HepG2 (cell line): ENCODE measurements around the gene NPW. TPM values are rescaled to one million over a fixed set of nuclear protein-coding genes. Genes with fewer than 3 reads are reported as not detected.

Source experiments
- ATAC-seq: fragments of 200-7000 bp; cut with Tn5 transposase; 3 replicates; pipeline ENCODE4 v1.9.1; 2020; ENCODE audit warnings: mild to moderate bottlenecking, moderate library complexity
- BruUV-seq: library from RNA; stranded (reverse); fragments of 400-500 nt; replicated peaks from 2 replicates; lab custom pipeline; 2021; lab: Mats Ljungman, UMichigan
- CTCF ChIA-PET: fragments of 300-600 bp; formaldehyde crosslinking; extraction: SDS; loops from one replicate; lab custom pipeline; 2021; ENCODE audit warnings: low total read pairs, inconsistent platforms, low intra/inter-chr PET ratio; lab: Yijun Ruan, JAX
- POLR2A ChIA-PET: fragments of 350-600 bp; sonication (Branson Sonifier 250); formaldehyde crosslinking; loops from one replicate; lab custom pipeline; 2020; ENCODE audit warnings: antibody characterized with exemption, inconsistent platforms; lab: Yijun Ruan, JAX
- DNase-seq: peaks from one replicate; pipeline ENCODE4 v3.0.0-alpha.2; 2015; ENCODE audit warnings: low spot score
- FAIRE-seq: peaks from 3 replicates; lab custom pipeline; 2011; peaks lifted over from hg19 to GRCh38; lab: Jason Lieb, UNC
- H2AFZ ChIP-seq: one replicate; pipeline ENCODE4 v1.6.1; 2011; ENCODE audit warnings: low read length, inconsistent platforms
- H3K27ac ChIP-seq: fragments of 300-600 bp; 3 replicates; pipeline ENCODE4 v1.8.0; 2011; ENCODE audit warnings: mixed run types, mild to moderate bottlenecking, mixed read lengths, low read length, inconsistent platforms; ENCODE audit not compliant: insufficient read depth; ENCODE audit errors: extremely low read length
- H3K27me3 ChIP-seq, 2 experiments: fragments of 200-600 bp in 1 of 2; 2 replicates in 1 of 2; 3 replicates in 1 of 2; pipeline versions ENCODE4 v1.6.0 to v1.8.0; 2011; ENCODE audit warnings: low read length in 2 of 2, mild to moderate bottlenecking in 2 of 2, moderate library complexity in 2 of 2, inconsistent platforms in 1 of 2; ENCODE audit not compliant: insufficient read depth in 2 of 2, control insufficient read depth in 1 of 2
- H3K36me3 ChIP-seq, 2 experiments: fragments of 200-600 bp in 1 of 2; replicated peaks in 1 of 2; 2 replicates in 1 of 2; 3 replicates in 1 of 2; pipeline versions ENCODE4 v1.5.1 to v1.8.0; 2011; ENCODE audit warnings: low read length in 2 of 2, inconsistent platforms in 1 of 2; ENCODE audit not compliant: insufficient read depth in 2 of 2, control insufficient read depth in 1 of 2
- H3K4me1 ChIP-seq: 2 replicates; pipeline ENCODE4 v1.5.1; 2012; ENCODE audit warnings: low read length, inconsistent platforms; ENCODE audit not compliant: insufficient read depth
- H3K4me2 ChIP-seq: 2 replicates; pipeline ENCODE4 v1.6.0; 2011; ENCODE audit warnings: low read depth, low read length, inconsistent platforms
- H3K4me3 ChIP-seq, 3 experiments: fragments of 200-600 bp in 1 of 3; sonication (generic), shearing (Covaris generic) in 1 of 3; replicated peaks in 1 of 3; 2 replicates each; pipeline ENCODE4 v1.5.1; 2011 to 2016; ENCODE audit warnings: low read length in 3 of 3, inconsistent platforms in 2 of 3, low read depth in 2 of 3, mild to moderate bottlenecking in 2 of 3, control low read depth in 1 of 3, mixed read lengths in 1 of 3; ENCODE audit not compliant: insufficient read depth in 1 of 3
- H3K79me2 ChIP-seq: one replicate; pipeline ENCODE4 v1.6.1; 2011; ENCODE audit warnings: low read length, inconsistent platforms; ENCODE audit not compliant: insufficient read depth
- H3K9ac ChIP-seq: 2 replicates; pipeline ENCODE4 v1.6.0; 2011; ENCODE audit warnings: mild to moderate bottlenecking, low read depth, low read length, inconsistent platforms; ENCODE audit not compliant: insufficient read depth
- H3K9me3 ChIP-seq: 2 replicates; pipeline ENCODE4 v1.5.1; 2012; ENCODE audit warnings: mild to moderate bottlenecking, low read length
- H4K20me1 ChIP-seq: 2 replicates; pipeline ENCODE4 v1.6.0; 2011; ENCODE audit warnings: inconsistent platforms, mild to moderate bottlenecking, low read length, moderate library complexity; ENCODE audit not compliant: insufficient read depth
- AGO2 ChIP-seq: fragments of 200-400 bp; formaldehyde crosslinking; optimal IDR thresholded peaks from 2 replicates; pipeline ENCODE3; 2017; ENCODE audit warnings: mild to moderate bottlenecking, low read depth, low read length, moderate library complexity
- BORCS8-MEF2B ChIP-seq: sonication (generic); formaldehyde crosslinking; IDR thresholded peaks from 2 replicates; pipeline ENCODE4 v1.8.0; 2022; ENCODE audit warnings: mild to moderate bottlenecking, missing genetic modification reagents
- BRF2 ChIP-seq: sonication (generic); formaldehyde crosslinking; IDR thresholded peaks from 2 replicates; pipeline ENCODE4 v1.8.1; 2022; ENCODE audit warnings: mild to moderate bottlenecking, missing genetic modification reagents
- CREM ChIP-seq, 2 experiments: sonication (generic) in 1 of 2; formaldehyde crosslinking in 1 of 2; IDR thresholded peaks; 2 replicates each; pipeline versions ENCODE4 v1.4.0 to v1.6.1; 2016 to 2020; ENCODE audit warnings: antibody characterized with exemption in 1 of 2, mild to moderate bottlenecking in 1 of 2, missing genetic modification reagents in 1 of 2
- HMG20A ChIP-seq: IDR thresholded peaks from 2 replicates; pipeline ENCODE4 v1.6.1; 2016; ENCODE audit warnings: borderline replicate concordance
- MTA3 ChIP-seq: sonication (generic); formaldehyde crosslinking; IDR thresholded peaks from 2 replicates; pipeline ENCODE4 v1.4.0; 2020; ENCODE audit warnings: missing genetic modification reagents
- NFYC ChIP-seq: IDR thresholded peaks from 2 replicates; pipeline ENCODE4 v1.6.1; 2016; ENCODE audit warnings: missing genetic modification reagents, missing compliant biosample characterization
- PATZ1 ChIP-seq: sonication (generic); formaldehyde crosslinking; IDR thresholded peaks from 2 replicates; pipeline ENCODE4 v1.4.0; 2020; ENCODE audit warnings: missing genetic modification reagents
- POLR2A ChIP-seq, 2 experiments: IDR thresholded peaks; 2 replicates each; pipeline ENCODE4 v1.6.1; 2011; ENCODE audit warnings: low read depth in 2 of 2, low read length in 2 of 2, mild to moderate bottlenecking in 1 of 2, moderate library complexity in 1 of 2; ENCODE audit not compliant: insufficient read depth in 1 of 2
- RAD51 ChIP-seq: fragments of 450-650 bp; IDR thresholded peaks from 2 replicates; pipeline ENCODE4 v1.6.1; 2016; ENCODE audit warnings: borderline replicate concordance
- REXO4 ChIP-seq: sonication (generic); formaldehyde crosslinking; IDR thresholded peaks from 2 replicates; pipeline ENCODE4 v1.8.0; 2022; ENCODE audit warnings: missing genetic modification reagents, mild to moderate bottlenecking, borderline replicate concordance
- RFXAP ChIP-seq: sonication (generic); formaldehyde crosslinking; IDR thresholded peaks from 2 replicates; pipeline ENCODE4 v1.4.0; 2020; ENCODE audit warnings: missing genetic modification reagents, borderline replicate concordance
- SIX4 ChIP-seq: sonication (generic); formaldehyde crosslinking; IDR thresholded peaks from 2 replicates; pipeline ENCODE4 v1.4.0; 2020; ENCODE audit warnings: missing genetic modification reagents
- SNAPC2 ChIP-seq: sonication (generic); formaldehyde crosslinking; IDR thresholded peaks from 2 replicates; pipeline ENCODE4 v1.8.1; 2022; ENCODE audit warnings: mild to moderate bottlenecking, missing genetic modification reagents
- SSRP1 ChIP-seq: IDR thresholded peaks from 2 replicates; pipeline ENCODE4 v1.6.1; 2016; ENCODE audit warnings: control low read depth
- ZNF501 ChIP-seq: sonication (generic); formaldehyde crosslinking; IDR thresholded peaks from 2 replicates; pipeline ENCODE4 v1.5.1; 2020; ENCODE audit warnings: mild to moderate bottlenecking, moderate library complexity, missing genetic modification reagents
- ZNF670 ChIP-seq: sonication (generic); formaldehyde crosslinking; IDR thresholded peaks from 2 replicates; pipeline ENCODE4 v1.8.0; 2022; ENCODE audit warnings: mild to moderate bottlenecking, missing genetic modification reagents, borderline replicate concordance
- ZNF746 ChIP-seq: sonication (generic); formaldehyde crosslinking; IDR thresholded peaks from 2 replicates; pipeline ENCODE4 v1.8.0; 2022; ENCODE audit warnings: mild to moderate bottlenecking, missing genetic modification reagents
- ZNF777 ChIP-seq: sonication (generic); formaldehyde crosslinking; IDR thresholded peaks from 2 replicates; pipeline ENCODE4 v1.4.0; 2020; ENCODE audit warnings: missing genetic modification reagents
- WGBS: methylation state at CpG from one replicate; pipeline ENCODE4 v1.1.6; 2017; ENCODE audit warnings: low lambda C conversion rate; 5-methylcytosine and 5-hydroxymethylcytosine counted together
- in situ Hi-C: cut with HindIII; loops from 2 replicates; pipeline ENCODE4 v1.10.0; 2017; ENCODE audit warnings: low pct_unique_long_range_greater_than_20kb; ENCODE audit not compliant: extremely low pct_ligation_motif_present
- intact Hi-C: fragments of 100-400 bp; cut with micrococcal nuclease; formaldehyde crosslinking; loops from one replicate; pipeline ENCODE4 v1.10.0; 2022; ENCODE audit not compliant: unreplicated experiment
- polyA plus RNA-seq, 8 experiments: library from polyadenylated mRNA; depleted of rRNA in 3 of 8; stranded (reverse) in 7 of 8; unstranded in 1 of 8; fragments of >200 nt; fragmentation: Illumina TruSeq in 4 of 8; extraction: Trizol in 4 of 8; gene quantifications; 2 replicates each; pipeline versions ENCODE4 v1.2.1 to v1.2.3, GENCODE V29; 2011 to 2016; ENCODE audit warnings: low read depth in 4 of 8, missing spikeins in 1 of 8, mixed read lengths in 1 of 8; ENCODE audit not compliant: insufficient read depth in 1 of 8
- total RNA-seq, 5 experiments: library from RNA; depleted of rRNA; stranded (reverse); fragments of >200 nt; fragmentation: Illumina TruSeq; extraction: Trizol; gene quantifications; 2 replicates each; pipeline ENCODE4 v1.2.3, GENCODE V29; 2016; ENCODE audit warnings: low read depth in 1 of 5
- TF ChIP-seq, protein P1 (sequence below): sonication (generic); formaldehyde crosslinking; IDR thresholded peaks from 2 replicates; pipeline ENCODE4 v1.4.0; 2020; ENCODE audit warnings: missing genetic modification reagents; ENCODE audit errors: not compliant biosample characterization

NPW gene
- total and polyA plus RNA-seq, 2 of the 13 experiments (the other 11 are each of a cell fraction or from before 2014, with no cell fraction given) = 0.24 to 0.97 TPM

- Histone ChIP-seq H3K36me3 (peaks cover 13 to 23% of the 10 kb centered on the region in 2 experiments; a peak in 3 of 5 replicates), H4K20me1 (no peaks in the 10 kb centered on the region), H2AFZ (no peak overlapping the region), H3K9ac (no peak overlapping the region), H3K9me3 (no peaks in the 10 kb centered on the region), H3K79me2 (peaks cover 6% of the 10 kb centered on the region), H3K27ac (no peak overlapping the region), H3K4me3 (no peak overlapping the region), H3K4me1 (peaks cover 25% of the 10 kb centered on the region), H3K27me3 (no peaks in the 10 kb centered on the region), H3K4me2 (no peak overlapping the region)
- no TSS peak for BruUV-seq
- WGBS = 94% methylated on average over 20 of the region's 53 CpGs
- ChIA-PET POLR2A (interaction anchor here (6.8 kb wide), 1 partner anchor 16 kb away, joined by 62 read pairs; the partner anchor contains the start of gene RPS2), CTCF (no interaction called here)
- DNase-seq = no peak
- FAIRE-seq = no peak
- in situ Hi-C loops = no loop called here
- intact Hi-C loops = no loop called here
- no peak for ATAC-seq
- TF ChIP-seq PATZ1 (no peak), SNAPC2 (CRISPR knock-in tag) (no peak), CREM (IDR thresholded peaks at IDR 0.05) (no peak), CREM (CRISPR knock-in tag; IDR thresholded peaks at IDR 0.05) (no peak), BORCS8-MEF2B (CRISPR knock-in tag) (no peak), ZNF746 (no peak), RAD51 (no peak), NFYC (CRISPR knock-in tag) (no peak), REXO4 (CRISPR knock-in tag) (no peak), ZNF501 (CRISPR knock-in tag) (no peak), SSRP1 (CRISPR knock-in tag) (no peak), BRF2 (CRISPR knock-in tag) (no peak), RFXAP (CRISPR knock-in tag) (no peak), ZNF670 (CRISPR knock-in tag) (no peak), SIX4 (CRISPR knock-in tag) (no peak), POLR2A (IDR thresholded peaks at IDR 0.05; ENCODE audit: insufficient read depth in 1 of 2, low read depth in 2 of 2, low read length in 2 of 2) (0 out of 4 replicates have a peak, but pooled peaks of 1 of the 2 experiments have one; percentile 9), ZNF777 (CRISPR knock-in tag) (no peak), HMG20A (CRISPR knock-in tag) (no peak), MTA3 (no peak), AGO2 (peak; percentile 71)
- TF ChIP-seq, protein P1, sequence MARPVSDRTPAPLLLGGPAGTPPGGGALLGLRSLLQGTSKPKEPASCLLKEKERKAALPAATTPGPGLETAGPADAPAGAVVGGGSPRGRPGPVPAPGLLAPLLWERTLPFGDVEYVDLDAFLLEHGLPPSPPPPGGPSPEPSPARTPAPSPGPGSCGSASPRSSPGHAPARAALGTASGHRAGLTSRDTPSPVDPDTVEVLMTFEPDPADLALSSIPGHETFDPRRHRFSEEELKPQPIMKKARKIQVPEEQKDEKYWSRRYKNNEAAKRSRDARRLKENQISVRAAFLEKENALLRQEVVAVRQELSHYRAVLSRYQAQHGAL (CRISPR knock-in tag) = no peak
Measured at GRCh38 chr16:1980030-1980769, 39.4 kb upstream of the NPW start.
